Spinal cord (tissue), 10 donors: ENCODE results near the gene UQCC3. TPM values are rescaled to one million over a fixed set of nuclear protein-coding genes. Genes with fewer than 3 reads are reported as not detected.

Source experiments
- DNase-seq, 6 donors: peaks; one replicate each; pipeline versions ENCODE4 v3.0.0 to v3.0.0-alpha.2; 2013 to 2015; ENCODE audit warnings: low spot score in 6 of 6, low read depth in 4 of 6
- H3K27ac ChIP-seq: one replicate; pipeline ENCODE4 v1.5.1; 2013; ENCODE audit warnings: low read depth, low read length, control low read depth
- H3K27me3 ChIP-seq: one replicate; pipeline ENCODE4 v1.6.1; 2013; ENCODE audit warnings: low read length; ENCODE audit not compliant: control insufficient read depth, insufficient read depth
- H3K36me3 ChIP-seq: one replicate; pipeline ENCODE4 v1.6.1; 2013; ENCODE audit warnings: low read length; ENCODE audit not compliant: control insufficient read depth, insufficient read depth
- H3K4me1 ChIP-seq: one replicate; pipeline ENCODE4 v1.6.1; 2013; ENCODE audit warnings: low read length; ENCODE audit not compliant: control insufficient read depth, insufficient read depth
- H3K4me3 ChIP-seq: one replicate; pipeline ENCODE4 v1.5.1; 2013; ENCODE audit warnings: low read depth, low read length, control low read depth
- H3K9me3 ChIP-seq: one replicate; pipeline ENCODE4 v1.6.1; 2013; ENCODE audit warnings: low read length; ENCODE audit not compliant: control insufficient read depth, insufficient read depth
- WGBS: methylation state at CpG from one replicate; pipeline ENCODE4 v1.1.5; 2013; ENCODE audit warnings: missing lambda C conversion rate; ENCODE audit not compliant: insufficient coverage; 5-methylcytosine and 5-hydroxymethylcytosine counted together
- polyA plus RNA-seq, 2 donors: library from polyadenylated mRNA; unstranded; fragments of 120-200 nt; gene quantifications; one replicate each; pipeline ENCODE4 v1.2.1, GENCODE V29; 2013; ENCODE audit not compliant: insufficient read length in 2 of 2
- small RNA-seq: library from RNA; depleted of rRNA; stranded (forward); fragments of <200 nt; gene quantifications from one replicate; pipeline ENCODE3, GENCODE V24; 2014; ENCODE audit warnings: low replicate concordance
- total RNA-seq, 2 donors: library from RNA; depleted of rRNA in 1 of 2; stranded (reverse); fragments of 120-200 nt in 1 of 2; fragments of >200 nt in 1 of 2; gene quantifications; one replicate each; pipeline versions ENCODE4 v1.2.3 to v1.2.4, GENCODE V29; 2013 to 2014
- donor health status: healthy.

UQCC3 gene
- total and polyA plus RNA-seq, 4 donors, result 5.4 to 15.2 (median 14.0) TPM

DNA sequence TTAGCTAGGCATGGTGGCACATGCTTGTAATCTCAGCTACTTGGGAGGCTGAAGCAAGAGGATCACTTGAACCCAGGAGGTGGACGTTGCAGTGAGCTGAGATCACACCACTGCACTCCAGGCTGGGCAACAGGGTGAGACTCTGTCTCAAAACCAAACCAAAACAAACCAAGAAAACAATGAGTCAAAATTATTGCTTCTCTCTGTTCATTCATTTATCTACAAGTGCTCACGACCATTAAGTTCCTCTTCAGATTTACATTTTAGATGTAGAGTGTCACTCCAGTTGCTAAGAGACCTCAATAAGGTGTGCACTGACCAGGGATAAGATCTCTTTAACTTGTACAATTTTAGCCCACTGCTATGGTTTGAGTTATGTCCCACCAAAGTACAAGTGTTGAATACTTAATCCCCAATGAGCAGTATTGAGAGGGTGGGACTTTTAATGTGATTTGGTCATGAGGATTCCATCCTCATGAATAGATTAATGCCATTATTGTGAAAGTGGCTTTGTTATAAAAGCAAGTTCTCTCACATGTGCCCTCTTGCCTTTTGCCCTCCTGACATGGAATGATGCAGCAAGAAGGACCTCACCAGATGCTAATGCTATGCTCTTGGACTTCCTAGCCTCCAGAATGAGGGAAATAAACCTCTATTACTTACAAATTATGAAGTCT lies 48.0 kb downstream of the UQCC3 start:
- Histone ChIP-seq H3K4me3 (no peak overlapping the region), H3K4me1 (no peaks in the 10 kb centered on the region), H3K9me3 (no peaks in the 10 kb centered on the region), H3K36me3 (peaks cover 76% of the 10 kb centered on the region), H3K27ac (no peak overlapping the region), H3K27me3 (no peaks in the 10 kb centered on the region)
- no peak for DNase-seq
- WGBS, result 100% methylated on average over 1 of the region's 2 CpGs

- H3K4me1 ChIP-seq, result peaks cover 5% of the 10 kb centered on the region
- no peaks in the 10 kb centered on the region for H3K27me3 ChIP-seq
- H3K9me3 ChIP-seq, result no peaks in the 10 kb centered on the region
- H3K4me3 ChIP-seq, result no peak overlapping the region
- DNase-seq, result no peak
- H3K27ac ChIP-seq, result no peak overlapping the region
- WGBS, result 92% methylated on average over 5 of the region's 7 CpGs
- H3K36me3 ChIP-seq, result peaks cover 66% of the 10 kb centered on the region
Observed at GRCh38 chr11:62721994-62722393, 50.5 kb downstream of the UQCC3 start.

Small RNA genes within 50 kb of the gene (small RNA-seq; reads per million reads assigned to genes)
- gene SNORA57, result not detected

Other genes starting within 250 kb of the UQCC3 start
- gene AHNAK, start 124.9 kb upstream of the UQCC3 start, total RNA-seq, result 100 to 1,000 TPM; 247 to 463 TPM
- 10 to 100 TPM; 60.2 to 84.0 TPM for gene AHNAK, start 124.9 kb upstream of the UQCC3 start, polyA plus RNA-seq
- gene EEF1G, start 97.8 kb upstream of the UQCC3 start, total RNA-seq, result 1,000 to 10,000 TPM in 1 of 2 donors, 100 to 1,000 TPM in 1; 887 to 2,089 TPM
- gene EEF1G, start 97.8 kb upstream of the UQCC3 start, polyA plus RNA-seq, result 1,000 to 10,000 TPM; 1,849 to 2,100 TPM
- gene TUT1, start 80.2 kb upstream of the UQCC3 start, total RNA-seq, result 1 to 10 TPM; 4.3 to 9.0 TPM
- 10 to 100 TPM; 18.4 to 22.1 TPM for gene TUT1, start 80.2 kb upstream of the UQCC3 start, polyA plus RNA-seq
- 10 to 100 TPM; 72.9 to 88.0 TPM for gene MTA2, start 69.8 kb upstream of the UQCC3 start, total RNA-seq
- 10 to 100 TPM; 82.1 to 91.6 TPM for gene MTA2, start 69.8 kb upstream of the UQCC3 start, polyA plus RNA-seq
- gene EML3, start 58.9 kb upstream of the UQCC3 start, total RNA-seq, result 10 to 100 TPM; 10.5 to 30.2 TPM
- 10 to 100 TPM; 30.3 to 46.3 TPM for gene EML3, start 58.9 kb upstream of the UQCC3 start, polyA plus RNA-seq
- gene ROM1, start 58.4 kb upstream of the UQCC3 start, total RNA-seq, result 10 to 100 TPM in 1 of 2 donors, 1 to 10 TPM in 1; 4.8 to 11.9 TPM
- 10 to 100 TPM in 1 of 2 donors, 1 to 10 TPM in 1; 8.7 to 11.1 TPM for gene ROM1, start 58.4 kb upstream of the UQCC3 start, polyA plus RNA-seq
- 10 to 100 TPM; 26.6 to 40.5 TPM for gene B3GAT3, start 49.7 kb upstream of the UQCC3 start, total RNA-seq
- gene B3GAT3, start 49.7 kb upstream of the UQCC3 start, polyA plus RNA-seq, result 10 to 100 TPM; 54.2 to 70.5 TPM
- gene GANAB, start 25.1 kb upstream of the UQCC3 start, total RNA-seq, result 100 to 1,000 TPM; 119 to 161 TPM
- gene GANAB, start 25.1 kb upstream of the UQCC3 start, polyA plus RNA-seq, result 100 to 1,000 TPM; 169 to 195 TPM
- 10 to 100 TPM; 12.0 to 14.3 TPM for gene INTS5, start 18.4 kb upstream of the UQCC3 start, total RNA-seq
- gene INTS5, start 18.4 kb upstream of the UQCC3 start, polyA plus RNA-seq, result 10 to 100 TPM; 15.5 to 17.9 TPM
- gene C11orf98, start 6.5 kb upstream of the UQCC3 start, total RNA-seq, result 10 to 100 TPM; 21.4 to 66.0 TPM
- 10 to 100 TPM; 61.9 to 63.5 TPM for gene C11orf98, start 6.5 kb upstream of the UQCC3 start, polyA plus RNA-seq
- gene CSKMT, start 6.4 kb upstream of the UQCC3 start, total RNA-seq, result 10 to 100 TPM in 1 of 2 donors, 1 to 10 TPM in 1; 6.0 to 13.7 TPM
- gene CSKMT, start 6.4 kb upstream of the UQCC3 start, polyA plus RNA-seq, result 1 to 10 TPM; 8.1 to 9.6 TPM
- 1 to 10 TPM; 2.9 to 6.1 TPM for gene LBHD1, start 594 bp downstream of the UQCC3 start, total RNA-seq
- 10 to 100 TPM in 1 of 2 donors, 1 to 10 TPM in 1; 7.5 to 10.2 TPM for gene LBHD1, start 594 bp downstream of the UQCC3 start, polyA plus RNA-seq
- gene UBXN1, start 7.4 kb downstream of the UQCC3 start, total RNA-seq, result 10 to 100 TPM; 32.0 to 89.6 TPM
- gene UBXN1, start 7.4 kb downstream of the UQCC3 start, polyA plus RNA-seq, result 100 to 1,000 TPM; 141 to 148 TPM
- gene LRRN4CL, start 17.9 kb downstream of the UQCC3 start, total RNA-seq, result 10 to 100 TPM in 1 of 2 donors, 1 to 10 TPM in 1; 3.2 to 15.0 TPM
- 1 to 10 TPM in 1 of 2 donors, under 1 TPM in 1; 0.40 to 3.2 TPM for gene LRRN4CL, start 17.9 kb downstream of the UQCC3 start, polyA plus RNA-seq
- gene BSCL2, start 35.8 kb downstream of the UQCC3 start, total RNA-seq, result 100 to 1,000 TPM; 147 to 179 TPM
- gene BSCL2, start 35.8 kb downstream of the UQCC3 start, polyA plus RNA-seq, result 100 to 1,000 TPM; 224 to 261 TPM
- 10 to 100 TPM; 25.6 to 54.8 TPM for gene GNG3, start 36.0 kb downstream of the UQCC3 start, total RNA-seq
- gene GNG3, start 36.0 kb downstream of the UQCC3 start, polyA plus RNA-seq, result 100 to 1,000 TPM; 288 to 295 TPM
- 10 to 100 TPM; 15.3 to 32.6 TPM for gene HNRNPUL2, start 55.8 kb downstream of the UQCC3 start, total RNA-seq
- gene HNRNPUL2, start 55.8 kb downstream of the UQCC3 start, polyA plus RNA-seq, result 10 to 100 TPM; 62.8 to 69.3 TPM
- 10 to 100 TPM; 30.7 to 40.9 TPM for gene TTC9C, start 56.8 kb downstream of the UQCC3 start, total RNA-seq
- gene TTC9C, start 56.8 kb downstream of the UQCC3 start, polyA plus RNA-seq, result 10 to 100 TPM; 34.8 to 47.5 TPM
- 10 to 100 TPM; 11.7 to 15.3 TPM for gene ZBTB3, start 82.5 kb downstream of the UQCC3 start, total RNA-seq
- 10 to 100 TPM in 1 of 2 donors, 1 to 10 TPM in 1; 6.8 to 11.6 TPM for gene ZBTB3, start 82.5 kb downstream of the UQCC3 start, polyA plus RNA-seq
- gene POLR2G, start 89.9 kb downstream of the UQCC3 start, total RNA-seq, result 100 to 1,000 TPM in 1 of 2 donors, 10 to 100 TPM in 1; 80.1 to 178 TPM
- 100 to 1,000 TPM; 145 to 152 TPM for gene POLR2G, start 89.9 kb downstream of the UQCC3 start, polyA plus RNA-seq
- gene TAF6L, start 99.7 kb downstream of the UQCC3 start, total RNA-seq, result 10 to 100 TPM; 14.4 to 29.5 TPM
- 10 to 100 TPM; 27.1 to 37.6 TPM for gene TAF6L, start 99.7 kb downstream of the UQCC3 start, polyA plus RNA-seq
- 10 to 100 TPM; 22.7 to 57.9 TPM for gene TMEM179B, start 115.7 kb downstream of the UQCC3 start, total RNA-seq
- 10 to 100 TPM; 44.0 to 57.2 TPM for gene TMEM179B, start 115.7 kb downstream of the UQCC3 start, polyA plus RNA-seq
- gene TMEM223, start 120.3 kb downstream of the UQCC3 start, total RNA-seq, result 10 to 100 TPM; 12.3 to 24.0 TPM
- 10 to 100 TPM; 23.2 to 25.5 TPM for gene TMEM223, start 120.3 kb downstream of the UQCC3 start, polyA plus RNA-seq
- 10 to 100 TPM; 32.2 to 46.2 TPM for gene NXF1, start 133.8 kb downstream of the UQCC3 start, total RNA-seq
- 100 to 1,000 TPM in 1 of 2 donors, 10 to 100 TPM in 1; 89.7 to 106 TPM for gene NXF1, start 133.8 kb downstream of the UQCC3 start, polyA plus RNA-seq
- gene STX5, start 160.4 kb downstream of the UQCC3 start, total RNA-seq, result 10 to 100 TPM; 31.1 to 40.8 TPM
- 10 to 100 TPM; 46.0 to 48.5 TPM for gene STX5, start 160.4 kb downstream of the UQCC3 start, polyA plus RNA-seq
- gene TEX54, start 161.2 kb downstream of the UQCC3 start, total RNA-seq, result not detected
- under 1 TPM in 1 of 2 donors, not detected in 1; 0.57 TPM for gene TEX54, start 161.2 kb downstream of the UQCC3 start, polyA plus RNA-seq
- 10 to 100 TPM; 25.5 to 42.6 TPM for gene WDR74, start 167.9 kb downstream of the UQCC3 start, total RNA-seq
- 10 to 100 TPM; 34.4 to 45.5 TPM for gene WDR74, start 167.9 kb downstream of the UQCC3 start, polyA plus RNA-seq
- gene SLC3A2, start 209.2 kb downstream of the UQCC3 start, total RNA-seq, result 100 to 1,000 TPM; 170 to 372 TPM
- 100 to 1,000 TPM; 180 to 243 TPM for gene SLC3A2, start 209.2 kb downstream of the UQCC3 start, polyA plus RNA-seq
- 1 to 10 TPM in 1 of 2 donors, under 1 TPM in 1; 0.89 to 4.4 TPM for gene CHRM1, start 249.7 kb downstream of the UQCC3 start, total RNA-seq
- 1 to 10 TPM; 1.2 to 3.1 TPM for gene CHRM1, start 249.7 kb downstream of the UQCC3 start, polyA plus RNA-seq